Measurements from ENCODE around the gene PCGF3. TPM values are rescaled to one million over a fixed set of nuclear protein-coding genes. Genes with fewer than 3 reads are reported as not detected.
"Not testable (repeated sequence)": the region's sequence is repeated elsewhere in the genome, so short reads cannot be mapped to it uniquely, and the experiment has no call there.

The PCGF3 gene
- total RNA-seq, 4 donors from 2014 or later = 56.5 to 256 (median 97.2) TPM

- no peak for DNase-seq
- 91% methylated on average over 9 of the region's 9 CpGs; no CpG with 5 or more reads in 1 of the 2 donors for WGBS, 2 donors (ENCODE audit: low coverage in 1 of 2)
- Histone ChIP-seq H3K4me3 (no peak overlapping the region), H3K4me1 (peaks cover 0 to 14% (median 0%) of the 10 kb centered on the region in 4 donors), H3K27ac (no peak overlapping the region), H3K36me3 (peaks cover 0 to 40% (median 19%) of the 10 kb centered on the region in 4 donors), H3K27me3 (no peaks in the 10 kb centered on the region), H3K9me3 (no peaks in the 10 kb centered on the region)
- intact Hi-C loops (cut with DNase I; ENCODE audit: low total_unique reads) = no loop called here
- TF ChIP-seq POLR2A (IDR thresholded peaks at IDR 0.05) (no peak), POLR2AphosphoS5 (IDR thresholded peaks at IDR 0.05) (no peak), EP300 (IDR thresholded peaks at IDR 0.05; ENCODE audit: low read depth) (no peak), CTCF (IDR thresholded peaks at IDR 0.05) (no peak)
- in situ Hi-C loops (cut with MboI; ENCODE audit: low pct_ligation_motif_present in 1 of 4, low pct_unique_long_range_greater_than_20kb in 1 of 4, low sequenced_read_pairs in 3 of 4) = no loop called here
These were observed 29.3 kb downstream of the PCGF3 start for GRCh38 chr4:734951-735350.

- Histone ChIP-seq H3K27ac (no peak overlapping the region), H3K4me1 (peaks cover 0 to 14% (median 0%) of the 10 kb centered on the region in 4 donors), H3K36me3 (peaks cover 0 to 39% (median 22%) of the 10 kb centered on the region in 4 donors), H3K27me3 (no peaks in the 10 kb centered on the region), H3K4me3 (no peak overlapping the region), H3K9me3 (no peaks in the 10 kb centered on the region)
- DNase-seq = no peak
- no peak for TF ChIP-seq EP300 (IDR thresholded peaks at IDR 0.05; ENCODE audit: low read depth)
- WGBS, 2 donors (ENCODE audit: low coverage in 1 of 2) = 95 to 100% methylated on average over 1 to 8 of the region's 8 CpGs
- intact Hi-C loops (cut with DNase I; ENCODE audit: low total_unique reads) = no loop called here
- in situ Hi-C loops (cut with MboI; ENCODE audit: low pct_ligation_motif_present in 1 of 4, low pct_unique_long_range_greater_than_20kb in 1 of 4, low sequenced_read_pairs in 3 of 4) = no loop called here
These were observed 30.0 kb downstream of the PCGF3 start for GRCh38 chr4:735583-735982.

GRCh38 chr4:736561-736960, 30.9 kb downstream of the PCGF3 start:
- H3K36me3 ChIP-seq = peaks cover 0 to 40% (median 18%) of the 10 kb centered on the region in 4 donors
- 97 to 98% methylated on average over 23 to 33 of the region's 34 CpGs for WGBS, 2 donors (ENCODE audit: low coverage in 1 of 2)

GRCh38 chr4:738781-739280, 33.2 kb downstream of the PCGF3 start:
- Histone ChIP-seq H3K9me3 (no peaks in the 10 kb centered on the region), H3K4me3 (no peak overlapping the region), H3K36me3 (peaks cover 0 to 35% (median 12%) of the 10 kb centered on the region in 4 donors)

More at GRCh38 chr4:736561-736960, 30.9 kb downstream of the PCGF3 start:
- H3K27ac ChIP-seq; H3K9me3 ChIP-seq; in situ Hi-C loops (cut with MboI; ENCODE audit: low pct_ligation_motif_present in 1 of 4, low pct_unique_long_range_greater_than_20kb in 1 of 4, low sequenced_read_pairs in 3 of 4); DNase-seq; intact Hi-C loops (cut with DNase I; ENCODE audit: low total_unique reads); H3K27me3 ChIP-seq; H3K4me3 ChIP-seq: not testable (repeated sequence)
- H3K4me1 ChIP-seq = peaks cover 0 to 14% (median 0%) of the 10 kb centered on the region in 4 donors

GRCh38 chr4:739569-739968, 33.9 kb downstream of the PCGF3 start:
- peak overlapping the region in 1 of 4 donors; percentile 55 for H3K27ac ChIP-seq
- in situ Hi-C loops (cut with MboI; ENCODE audit: low pct_ligation_motif_present in 1 of 4, low pct_unique_long_range_greater_than_20kb in 1 of 4, low sequenced_read_pairs in 3 of 4) = no loop called here
- H3K4me1 ChIP-seq = peaks cover 0 to 14% (median 0%) of the 10 kb centered on the region in 4 donors
- intact Hi-C loops (cut with DNase I; ENCODE audit: low total_unique reads) = no loop called here
- peaks cover 0 to 30% (median 9%) of the 10 kb centered on the region in 4 donors for H3K36me3 ChIP-seq
- H3K27me3 ChIP-seq = no peaks in the 10 kb centered on the region
- 94 to 96% methylated on average over 9 to 22 of the region's 22 CpGs for WGBS, 2 donors (ENCODE audit: low coverage in 1 of 2)
- H3K4me3 ChIP-seq = no peak overlapping the region
- DNase-seq = no peak
- H3K9me3 ChIP-seq = no peaks in the 10 kb centered on the region
- TF ChIP-seq POLR2A (IDR thresholded peaks at IDR 0.05) (no peak), EP300 (IDR thresholded peaks at IDR 0.05; ENCODE audit: low read depth) (no peak), CTCF (IDR thresholded peaks at IDR 0.05) (no peak), POLR2AphosphoS5 (IDR thresholded peaks at IDR 0.05) (no peak)

More at GRCh38 chr4:738781-739280, 33.2 kb downstream of the PCGF3 start:
- H3K27ac ChIP-seq = peak overlapping the region in 1 of 4 donors; percentile 55
- intact Hi-C loops (cut with DNase I; ENCODE audit: low total_unique reads) = no loop called here
- peaks cover 0 to 14% (median 0%) of the 10 kb centered on the region in 4 donors for H3K4me1 ChIP-seq
- WGBS, 2 donors (ENCODE audit: low coverage in 1 of 2) = 47 to 50% methylated on average over 1 to 16 of the region's 16 CpGs
- in situ Hi-C loops (cut with MboI; ENCODE audit: low pct_ligation_motif_present in 1 of 4, low pct_unique_long_range_greater_than_20kb in 1 of 4, low sequenced_read_pairs in 3 of 4) = no loop called here
- peak; percentile 70 for DNase-seq
- H3K27me3 ChIP-seq = no peaks in the 10 kb centered on the region
- TF ChIP-seq EP300 (IDR thresholded peaks at IDR 0.05; ENCODE audit: low read depth) = no peak
- TF ChIP-seq CTCF (IDR thresholded peaks at IDR 0.05) = no peak
- no peak for TF ChIP-seq POLR2A (IDR thresholded peaks at IDR 0.05)
- TF ChIP-seq POLR2AphosphoS5 (IDR thresholded peaks at IDR 0.05) = peak in 1 of 3 donors; percentile 15

All from transverse colon (tissue), 4 donors.